Body of pancreas (tissue), 4 donors: ENCODE data around the gene PCSK9.
A peak's percentile ranks its signal among the peaks of the same experiment; 100 is the strongest.

Experiments
- CTCF ChIP-seq, 7 experiments: fragments of 450-650 bp in 4 of 7; fragments of 200-600 bp in 3 of 7; sonication (generic) in 3 of 7; IDR thresholded peaks; one replicate each; pipeline ENCODE4 v1.5.1; 2016 to 2019; ENCODE audit warnings: antibody characterized with exemption in 7 of 7
- POLR2A ChIP-seq, 3 donors: fragments of 450-650 bp; IDR thresholded peaks; one replicate each; pipeline ENCODE4 v1.6.1; 2016; ENCODE audit warnings: antibody characterized with exemption in 3 of 3, mild to moderate bottlenecking in 2 of 3

GRCh38 chr1:54996359-54996868 lies 42.9 kb upstream of the PCSK9 start:
- TF ChIP-seq POLR2A (IDR thresholded peaks at IDR 0.05) (no peak), CTCF (IDR thresholded peaks at IDR 0.05) (peak; percentile 77 to 88 (median 82))
